ENCODE data around the gene CCDC97.

CCDC97 gene

DNA sequence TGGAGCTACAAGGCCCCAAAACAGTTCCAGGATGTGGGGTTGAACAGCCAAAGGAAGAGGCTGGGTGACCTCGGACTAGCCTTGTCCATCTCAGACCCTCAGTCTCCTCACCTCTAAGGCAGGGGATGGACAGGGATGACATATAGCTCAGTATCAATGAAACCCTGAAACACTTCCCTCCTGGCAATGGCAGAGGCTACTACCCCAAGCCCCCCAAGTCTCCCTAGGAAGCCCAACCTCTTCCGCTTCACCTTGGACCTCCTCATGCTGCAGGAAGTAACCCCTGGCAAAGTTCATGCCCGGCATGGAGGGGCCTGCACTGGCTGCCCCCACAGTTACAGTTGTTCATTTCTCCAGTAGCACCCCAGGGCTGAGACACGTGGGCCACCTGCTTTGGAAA is 10.6 kb downstream of the CCDC97 start:
- DNase-seq = no peak

DNA sequence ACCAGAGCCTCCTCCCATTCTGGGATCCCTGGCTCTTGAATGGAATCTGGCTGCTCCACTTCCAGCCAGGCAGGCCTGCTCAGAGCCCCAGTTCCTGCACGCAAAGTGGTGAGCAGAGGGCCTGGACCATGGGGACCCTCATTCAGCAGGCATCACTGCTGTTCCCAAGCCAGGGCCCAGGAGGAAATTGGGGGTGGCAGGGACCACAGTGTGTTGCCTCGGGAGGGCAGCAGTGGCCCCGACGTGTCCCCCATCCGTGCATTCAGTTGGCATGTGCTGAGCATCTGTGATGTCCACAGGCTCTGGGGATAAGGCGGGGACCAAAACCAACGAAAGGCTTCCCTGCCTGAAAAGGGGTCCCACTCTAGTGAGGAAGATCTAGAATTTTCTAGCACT is 11.2 kb downstream of the CCDC97 start:
- DNase-seq = no peak

DNA sequence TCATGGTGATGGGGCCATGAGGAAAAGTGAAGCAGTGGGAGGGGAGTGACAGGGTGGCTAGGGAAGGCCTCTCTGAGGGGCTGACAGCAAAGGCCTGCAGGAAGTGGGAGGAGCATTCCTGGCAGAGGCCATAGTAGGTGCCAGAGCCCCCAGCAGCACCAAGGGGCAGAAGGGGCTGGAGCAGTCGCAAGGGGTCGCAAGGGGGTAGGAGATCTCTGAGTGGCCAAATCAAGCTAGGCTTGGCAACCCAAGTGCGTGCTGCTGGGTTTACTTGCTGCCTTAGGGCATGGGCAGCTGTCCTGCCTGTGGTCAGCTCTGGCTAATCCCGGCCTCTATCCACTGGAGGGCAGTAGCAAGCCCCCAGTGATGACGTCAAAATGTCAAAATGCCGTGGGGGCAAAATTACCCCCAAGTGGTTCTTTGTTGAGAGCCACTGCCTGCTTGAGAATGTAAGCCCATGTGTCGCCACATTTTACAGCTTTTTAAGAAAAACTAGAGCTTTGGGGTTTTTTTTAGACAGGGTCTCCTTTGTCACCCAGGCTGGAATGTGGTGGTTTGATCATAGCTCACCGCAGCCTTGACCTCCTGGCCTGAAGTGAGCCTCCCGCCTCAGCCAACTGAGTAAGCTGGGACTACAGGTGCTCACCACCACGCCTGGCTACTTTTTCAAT is 11.8 kb downstream of the CCDC97 start:
- DNase-seq = no peak

DNA sequence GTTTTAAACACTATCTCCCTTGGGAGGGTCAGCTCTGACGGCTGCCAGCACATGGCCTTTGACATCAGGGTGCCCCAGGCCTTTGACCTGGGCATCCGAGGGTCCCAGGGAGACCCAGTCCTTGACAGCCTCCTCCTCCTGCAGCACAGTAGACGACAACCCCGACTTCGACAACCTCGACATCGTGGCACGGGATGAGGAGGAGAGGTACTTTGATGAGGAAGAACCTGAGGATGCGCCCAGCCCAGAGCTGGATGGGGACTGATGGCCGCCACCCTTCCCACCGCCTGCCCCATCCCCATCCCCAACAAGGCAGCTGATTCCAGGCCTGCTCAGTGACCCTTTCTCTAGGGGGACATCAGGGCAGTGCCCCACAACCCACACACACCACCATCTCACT is 12.5 kb downstream of the CCDC97 start:
- no peak for DNase-seq

DNA sequence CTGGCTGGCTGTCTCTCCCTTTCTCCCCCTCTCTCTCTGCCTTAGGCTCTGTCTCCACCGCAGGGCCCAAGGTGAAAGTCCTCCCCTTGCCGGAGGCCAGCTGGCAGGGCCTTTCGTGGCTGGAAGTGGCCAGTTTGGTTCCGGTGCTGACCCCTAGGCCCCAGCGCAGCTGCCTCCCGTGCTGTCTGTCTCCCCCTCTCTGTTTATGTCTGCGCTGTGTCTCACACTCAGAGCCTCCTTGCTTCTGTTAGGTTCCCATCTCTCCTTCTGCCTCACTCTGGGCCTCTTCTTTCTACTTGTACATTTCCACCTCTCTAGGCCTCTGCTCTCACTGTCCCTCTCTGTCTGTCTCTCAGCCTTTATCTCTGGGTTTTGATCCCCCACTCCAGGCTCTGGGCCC is 13.1 kb downstream of the CCDC97 start:
- DNase-seq = no peak

DNA sequence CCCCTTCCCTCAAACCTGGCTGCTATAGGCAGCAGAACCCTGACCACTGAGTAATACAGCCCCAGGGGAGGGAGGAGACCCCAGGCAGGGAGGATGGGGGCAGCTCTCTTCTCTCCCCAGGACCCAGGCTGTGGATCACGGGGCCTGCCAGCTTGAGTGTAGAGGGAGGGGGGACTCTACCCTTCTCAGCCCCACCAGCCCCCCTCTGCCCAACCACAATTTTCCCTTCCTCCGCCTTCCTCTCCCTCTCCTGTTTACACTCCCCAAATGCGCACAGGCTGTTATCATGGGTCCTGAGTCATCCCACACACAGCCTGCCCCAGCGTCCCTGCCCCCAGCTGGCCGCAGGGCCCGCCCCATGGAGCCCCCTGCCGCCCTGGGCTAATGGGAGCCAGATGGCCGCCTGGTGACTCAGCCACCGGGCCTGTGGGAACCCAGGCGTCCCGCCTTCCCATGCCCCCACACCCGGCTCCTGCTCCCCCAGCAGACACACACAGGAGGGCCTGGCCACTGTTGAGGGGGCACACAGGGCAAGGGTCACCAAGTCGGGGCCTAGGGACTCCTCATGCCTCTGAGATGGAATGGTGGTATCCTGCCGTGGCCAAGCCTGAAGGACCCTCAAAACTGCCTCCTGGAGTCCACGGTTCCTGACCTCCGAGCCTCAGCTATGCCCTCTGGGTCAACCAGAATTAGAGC is 13.6 kb downstream of the CCDC97 start:
- DNase-seq = no peak

DNA sequence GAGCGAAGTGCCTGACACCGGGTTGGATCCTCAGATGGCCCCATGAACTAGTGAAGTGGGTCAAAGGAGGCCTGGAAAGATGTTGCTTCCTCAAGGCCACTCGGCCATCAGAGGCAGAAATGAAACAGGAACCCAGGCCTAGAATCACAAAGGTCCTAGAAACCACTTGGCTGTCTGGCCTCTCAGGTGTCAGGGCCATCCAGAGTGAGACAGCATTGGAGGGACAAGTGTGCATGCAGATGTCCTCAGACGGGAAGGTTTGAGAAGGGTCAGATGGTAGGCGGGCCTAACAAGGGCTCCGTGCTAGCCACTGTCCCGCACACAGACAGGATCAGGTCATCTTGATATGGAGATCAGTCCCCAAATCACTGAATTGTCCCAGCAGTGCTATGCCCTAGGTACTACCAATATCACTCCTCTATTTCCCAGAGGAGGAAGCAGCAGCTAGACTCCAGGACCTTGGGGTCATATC is 14.3 kb downstream of the CCDC97 start:
- DNase-seq = no peak

DNA sequence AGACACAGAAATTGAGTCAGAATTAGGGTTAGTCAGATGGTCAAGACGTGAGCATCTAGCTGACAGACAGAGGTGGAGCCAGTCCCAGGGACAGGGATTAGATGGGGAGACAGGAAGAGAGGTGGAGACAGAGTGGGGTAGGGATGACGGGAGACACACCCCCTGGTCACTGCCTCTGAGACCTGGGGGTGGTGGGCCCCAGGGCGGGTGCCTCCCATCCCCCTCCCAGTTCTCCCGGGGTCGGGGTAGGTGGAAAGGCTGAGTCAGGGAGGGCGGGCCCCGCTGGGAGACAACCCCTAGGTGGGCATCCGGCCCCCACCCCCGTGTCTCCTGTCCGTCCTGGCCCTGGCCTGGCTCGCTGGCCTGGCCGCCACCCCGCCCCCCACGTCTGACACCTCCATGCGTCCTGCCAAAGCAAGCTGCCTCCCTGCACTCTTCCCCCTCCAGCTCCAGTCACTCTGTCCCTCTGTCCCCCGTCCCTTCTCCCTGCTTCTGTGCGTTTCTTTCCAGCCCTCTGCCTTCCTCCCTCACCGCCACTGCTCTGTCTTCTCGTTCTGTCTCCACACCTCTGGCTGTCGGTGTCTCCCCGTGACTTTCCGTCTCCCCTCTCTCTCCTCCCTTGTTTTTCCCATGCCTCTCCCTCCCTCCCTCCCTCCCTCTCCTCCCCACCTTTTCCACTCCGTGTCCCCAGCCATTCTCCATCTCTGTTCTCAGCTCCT is 15.1 kb downstream of the CCDC97 start:
- DNase-seq = no peak

DNA sequence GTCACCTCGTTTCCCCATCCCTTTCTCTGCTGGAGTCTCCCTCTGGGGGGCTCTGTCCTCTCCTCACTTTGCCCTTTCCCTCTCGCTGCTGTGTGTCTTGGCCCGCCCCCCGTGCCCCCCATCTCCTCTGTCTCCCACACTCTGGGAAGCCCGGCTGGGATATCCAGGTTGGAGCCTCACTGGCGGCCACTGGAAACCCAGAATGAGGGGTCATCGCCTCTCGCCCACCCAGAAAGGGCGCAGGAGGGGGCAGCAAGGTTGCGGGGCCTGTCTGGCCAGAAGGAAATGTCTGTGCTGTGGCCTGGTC is 15.6 kb downstream of the CCDC97 start:
- DNase-seq = no peak

DNA sequence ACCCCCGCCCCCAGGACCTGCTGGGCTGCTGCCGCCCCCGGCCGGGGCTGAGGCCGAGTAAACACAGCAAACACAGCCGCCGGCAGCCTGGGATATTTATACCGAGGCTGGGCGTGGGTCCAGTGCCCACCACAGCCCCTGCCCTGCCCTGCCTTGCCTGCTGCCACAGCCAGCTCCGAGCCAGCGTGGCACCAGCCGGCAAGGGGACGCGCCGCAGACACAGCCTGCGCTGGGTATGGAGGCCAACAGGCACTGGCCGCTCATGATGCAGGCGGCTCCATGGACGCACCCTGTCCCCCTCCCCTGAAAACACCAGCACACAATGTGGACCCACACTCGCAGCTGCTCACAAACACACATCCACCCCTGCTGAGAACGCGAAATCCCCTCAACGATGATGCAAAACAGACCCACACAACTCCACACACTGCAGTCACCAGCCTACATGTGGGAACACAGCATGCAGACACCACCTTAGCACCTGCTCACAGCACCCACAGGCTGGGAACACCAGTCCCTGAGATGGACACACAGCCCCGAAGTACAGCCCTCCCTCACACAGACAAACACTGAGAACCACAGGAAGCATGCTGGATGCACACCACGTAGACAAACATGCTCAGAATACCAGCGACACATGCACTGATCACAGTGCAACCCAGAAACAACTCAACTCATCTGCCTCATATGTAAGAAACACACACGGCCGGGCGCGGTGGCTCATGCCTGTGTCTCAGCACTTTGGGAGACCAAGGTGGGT is 16.2 kb downstream of the CCDC97 start:
- no peak for DNase-seq

DNA sequence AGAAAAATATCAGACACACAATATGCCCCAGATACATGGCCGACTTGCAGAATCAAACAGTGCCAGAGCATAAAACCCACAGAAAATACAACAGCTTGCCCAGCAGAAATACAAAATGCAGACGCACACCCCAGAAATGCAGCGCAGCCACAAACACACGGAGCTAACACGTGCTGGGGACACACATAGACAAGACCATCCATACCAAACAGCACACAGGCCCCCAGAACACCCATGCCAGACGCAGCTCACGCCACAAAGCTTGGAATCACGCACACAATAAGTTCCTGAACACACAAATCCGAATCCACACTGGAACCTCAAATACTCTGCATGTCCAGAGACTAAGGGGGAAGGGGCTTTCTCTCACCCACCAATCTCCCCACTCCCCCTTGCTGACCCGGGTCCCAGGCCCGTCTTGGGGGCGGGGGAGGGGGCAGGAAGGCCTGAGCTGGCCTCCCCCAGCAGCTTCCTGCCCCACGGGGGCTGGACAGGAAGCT is 17.2 kb downstream of the CCDC97 start:
- DNase-seq = no peak

DNA sequence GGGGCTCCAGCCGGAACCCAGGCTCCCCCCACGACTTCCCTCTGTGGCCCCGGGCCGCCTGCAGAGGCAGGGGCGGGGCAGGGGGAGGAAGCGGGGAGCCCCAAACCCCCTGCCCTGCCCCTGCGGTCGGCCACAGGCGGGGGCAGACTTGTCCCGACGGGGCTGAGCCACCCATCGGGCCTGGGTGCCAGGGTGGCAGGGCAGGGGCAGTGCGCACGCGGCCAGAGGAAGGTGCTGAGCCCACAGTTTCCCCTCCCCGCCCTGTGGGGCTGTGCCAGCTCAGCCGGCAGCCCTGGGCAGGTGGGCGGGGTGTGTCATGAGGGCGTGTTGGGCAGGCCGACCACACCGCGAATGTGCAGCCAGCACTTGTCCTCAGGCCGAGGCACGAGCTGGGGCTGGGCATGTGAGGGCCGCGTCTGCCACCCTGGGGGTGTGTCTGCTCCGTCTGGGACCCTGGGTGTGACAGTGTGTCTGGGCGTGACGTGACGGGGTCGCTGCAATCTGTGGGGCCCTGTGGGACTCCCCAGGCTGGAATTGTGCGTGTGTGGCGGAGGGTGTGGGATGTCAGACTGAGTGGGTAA is 17.7 kb downstream of the CCDC97 start:
- DNase-seq = no peak

DNA sequence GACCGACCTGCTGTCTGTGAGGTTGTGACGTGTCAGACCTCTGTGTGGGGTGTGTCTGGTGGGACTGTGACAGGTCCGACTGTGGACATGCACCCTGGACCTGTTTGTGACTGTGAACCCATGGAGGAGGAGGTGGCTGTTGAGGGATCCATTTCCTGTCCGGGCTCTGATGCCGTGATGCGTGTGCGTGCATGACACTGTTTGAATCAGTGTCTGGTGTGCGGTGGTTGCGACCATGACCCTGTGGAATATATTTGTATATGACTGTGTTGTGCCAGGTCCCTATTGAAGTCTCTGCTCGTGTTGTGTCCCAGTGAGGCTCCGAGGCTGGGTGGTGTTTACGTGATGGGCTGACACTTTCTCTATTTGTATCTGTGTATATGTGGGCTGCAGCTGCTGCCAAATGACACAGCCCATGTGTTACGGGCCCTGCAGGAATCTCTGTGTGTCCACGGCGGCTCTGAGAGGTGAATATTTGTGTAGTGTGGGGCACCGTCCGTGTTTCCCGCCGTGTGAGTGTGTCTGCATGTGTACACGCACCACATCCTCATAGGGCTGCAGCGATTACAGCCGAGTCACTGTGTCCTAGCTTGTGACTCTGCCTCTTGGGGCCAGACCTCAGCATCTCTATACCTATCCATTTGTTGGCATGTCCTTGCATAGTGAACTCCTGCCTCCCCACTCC is 18.3 kb downstream of the CCDC97 start:
- no peak for DNase-seq

DNA sequence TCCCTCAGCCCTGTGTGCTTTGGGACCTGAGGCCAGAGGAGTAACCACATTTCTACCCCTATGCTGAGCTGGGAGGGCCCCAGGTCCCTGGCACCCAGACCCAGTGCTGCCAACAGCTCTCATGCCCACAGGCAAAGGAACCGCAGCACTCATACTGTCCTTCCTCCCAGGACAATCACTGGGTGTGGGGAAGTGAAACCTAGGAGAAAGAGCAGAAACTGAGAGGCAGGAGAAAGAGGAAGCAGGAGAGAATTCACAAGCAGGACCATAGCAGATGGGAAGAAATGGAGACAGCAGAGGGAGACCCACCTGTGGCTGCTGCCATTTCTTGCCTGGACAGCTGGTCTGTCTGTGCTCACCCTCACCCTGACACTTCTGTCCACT is 18.9 kb downstream of the CCDC97 start:
- DNase-seq = no peak

DNA sequence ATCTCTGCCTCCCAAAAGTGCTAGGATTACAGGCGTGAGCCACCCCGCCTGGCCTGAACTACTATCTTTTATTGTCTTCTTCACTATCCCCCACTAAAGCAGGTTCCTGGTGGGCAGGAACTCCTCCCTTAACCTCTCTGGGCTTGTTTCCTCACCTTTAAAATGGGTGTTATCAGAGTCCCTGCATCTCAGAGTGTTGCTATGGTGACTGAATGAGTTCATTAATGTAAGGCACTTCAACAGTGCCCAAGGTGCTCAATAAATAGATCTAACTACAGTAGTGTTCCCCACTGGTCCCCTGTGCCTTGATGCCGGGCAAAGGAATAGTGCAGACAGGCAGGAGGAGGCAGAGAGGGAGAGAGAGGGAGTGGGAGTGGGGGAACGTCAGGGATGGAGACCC is 20.5 kb downstream of the CCDC97 start:
- no peak for DNase-seq

DNA sequence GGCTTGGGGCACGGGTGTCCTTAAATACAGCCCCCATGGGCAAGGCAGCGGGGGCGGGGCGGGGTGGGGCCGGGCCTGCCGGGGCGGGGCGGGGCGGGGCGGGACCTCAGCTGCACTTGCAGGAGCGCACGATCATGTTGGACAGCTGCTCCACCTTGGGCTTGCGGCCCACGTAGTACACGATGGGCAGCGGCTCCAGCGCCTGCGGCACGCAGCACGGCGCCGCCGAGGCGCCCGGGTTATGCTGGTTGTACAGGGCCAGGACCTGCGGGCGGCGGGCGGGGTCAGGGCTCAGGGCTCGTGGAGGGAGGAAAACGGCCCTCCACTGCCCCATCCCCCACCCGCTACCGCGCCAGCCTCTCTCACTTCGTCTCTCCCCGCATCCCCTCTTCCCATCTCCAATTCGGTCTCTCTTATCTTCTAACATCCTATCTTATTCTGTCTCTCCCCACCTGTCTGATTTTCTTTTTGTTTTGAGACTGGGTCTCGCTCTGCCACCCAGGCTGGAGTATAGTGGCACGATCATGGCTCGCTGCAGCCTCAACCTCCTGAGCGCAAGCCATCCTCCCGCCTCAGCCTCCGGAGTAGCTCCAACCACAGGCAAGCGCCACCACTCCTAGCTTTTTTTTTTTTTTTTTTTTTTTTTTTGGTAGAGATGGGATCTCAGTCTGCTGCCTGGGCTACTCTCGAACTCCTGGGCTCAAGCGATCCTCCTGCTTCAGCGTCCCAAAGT is 21.1 kb downstream of the CCDC97 start:
- no peak for DNase-seq

DNA sequence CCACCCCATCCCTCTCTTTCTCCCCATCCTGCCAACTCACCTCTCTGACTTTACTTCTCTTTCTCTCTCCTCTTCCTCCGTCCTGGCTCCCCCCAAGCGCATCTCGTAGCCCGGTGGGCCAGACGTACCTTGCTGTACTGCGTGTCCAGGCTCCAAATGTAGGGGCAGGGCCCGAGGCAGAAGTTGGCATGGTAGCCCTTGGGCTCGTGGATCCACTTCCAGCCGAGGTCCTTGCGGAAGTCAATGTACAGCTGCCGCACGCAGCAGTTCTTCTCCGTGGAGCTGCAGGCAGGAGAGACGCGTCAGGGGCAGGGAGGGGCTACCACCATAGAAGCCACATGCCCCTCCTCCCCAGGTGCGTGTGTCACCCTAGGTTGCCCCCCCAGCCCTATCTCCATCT is 22.0 kb downstream of the CCDC97 start:
- no peak for DNase-seq

DNA sequence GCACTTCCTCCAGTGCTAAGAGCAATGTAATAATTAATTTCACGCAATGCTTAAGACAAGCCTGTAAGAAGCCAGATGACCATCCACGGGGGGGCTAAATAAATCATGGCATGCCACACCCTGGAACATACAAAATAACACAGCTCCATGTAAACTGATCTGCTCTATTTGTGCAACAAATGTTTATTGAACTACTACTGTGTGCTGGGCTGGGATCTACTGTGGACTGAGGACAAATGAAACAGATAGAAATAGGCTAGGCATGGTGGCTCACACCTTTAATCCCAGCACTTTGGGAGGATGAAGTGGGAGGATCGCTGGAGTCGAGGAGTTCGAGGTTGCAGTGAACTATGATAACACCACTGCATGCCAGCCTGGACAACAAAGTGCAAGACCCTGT is 22.5 kb downstream of the CCDC97 start:
- no peak for DNase-seq

DNA sequence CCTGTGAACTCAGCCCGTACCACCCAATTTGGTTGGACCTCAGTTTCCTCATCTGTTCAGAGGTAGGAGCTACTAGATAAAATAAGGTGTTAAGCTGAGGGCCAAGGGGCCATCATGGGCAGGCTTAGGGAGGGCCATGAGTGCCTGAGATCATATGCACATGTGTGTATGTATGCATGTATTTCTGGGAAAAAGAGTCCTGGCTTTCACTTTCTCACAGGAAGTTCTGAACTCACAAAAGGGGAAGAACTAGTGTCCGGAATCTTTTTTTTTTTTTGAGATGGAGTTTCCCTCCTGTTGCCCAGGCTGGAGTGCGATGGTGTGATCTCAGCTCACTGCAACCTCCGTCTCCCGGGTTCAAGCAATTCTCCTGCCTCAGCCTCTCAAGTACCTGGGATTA is 24.8 kb downstream of the CCDC97 start:
- DNase-seq = no peak

DNA sequence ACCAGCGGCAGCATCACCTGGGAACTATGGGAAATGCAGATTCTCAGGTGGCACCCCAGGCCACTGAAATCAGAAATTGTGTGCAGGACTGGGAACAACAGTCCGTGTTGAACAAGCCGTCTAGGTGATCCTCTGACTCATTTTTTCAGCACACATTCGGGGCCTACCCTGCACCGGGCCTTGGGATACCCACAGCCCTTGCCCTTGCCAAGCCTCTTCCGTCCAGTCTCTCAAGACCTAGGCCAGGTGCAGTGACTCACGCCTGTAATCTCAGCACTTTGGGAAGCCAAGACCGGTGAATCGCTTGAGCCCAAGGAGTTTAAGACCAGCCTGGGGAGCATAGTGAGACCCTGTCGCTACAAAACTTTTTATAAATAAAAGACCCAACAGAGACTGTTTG is 25.5 kb downstream of the CCDC97 start:
- no peak for DNase-seq

DNA sequence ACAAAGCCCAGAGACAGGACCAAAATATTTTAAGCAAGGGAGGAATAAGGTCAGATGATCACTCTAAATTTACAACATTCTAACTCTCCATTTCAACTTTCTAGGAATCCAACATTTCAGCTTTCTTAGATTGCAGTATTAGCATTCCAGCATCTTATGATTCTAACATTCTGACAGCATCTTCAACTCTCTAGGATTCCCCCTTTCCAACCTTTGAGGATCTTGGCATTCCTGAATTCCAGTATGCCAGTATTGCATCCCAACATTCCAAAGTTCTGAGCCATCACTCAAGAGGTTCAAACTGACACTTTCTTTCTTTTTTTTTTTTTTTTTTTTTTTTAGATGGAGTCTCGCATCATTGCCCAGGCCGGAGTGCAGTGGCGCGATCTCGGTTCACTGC is 30.0 kb downstream of the CCDC97 start:
- no peak for DNase-seq

All from cerebellar nuclear complex (tissue), 1 donor.